ENCODE data around the gene PRPF31. TPM values are rescaled to one million over a fixed set of nuclear protein-coding genes. Genes with fewer than 3 reads are reported as not detected.

PRPF31 gene
- total RNA-seq, 4 donors from 2014 or later: 49.6 to 75.3 (median 55.4) TPM

DNA sequence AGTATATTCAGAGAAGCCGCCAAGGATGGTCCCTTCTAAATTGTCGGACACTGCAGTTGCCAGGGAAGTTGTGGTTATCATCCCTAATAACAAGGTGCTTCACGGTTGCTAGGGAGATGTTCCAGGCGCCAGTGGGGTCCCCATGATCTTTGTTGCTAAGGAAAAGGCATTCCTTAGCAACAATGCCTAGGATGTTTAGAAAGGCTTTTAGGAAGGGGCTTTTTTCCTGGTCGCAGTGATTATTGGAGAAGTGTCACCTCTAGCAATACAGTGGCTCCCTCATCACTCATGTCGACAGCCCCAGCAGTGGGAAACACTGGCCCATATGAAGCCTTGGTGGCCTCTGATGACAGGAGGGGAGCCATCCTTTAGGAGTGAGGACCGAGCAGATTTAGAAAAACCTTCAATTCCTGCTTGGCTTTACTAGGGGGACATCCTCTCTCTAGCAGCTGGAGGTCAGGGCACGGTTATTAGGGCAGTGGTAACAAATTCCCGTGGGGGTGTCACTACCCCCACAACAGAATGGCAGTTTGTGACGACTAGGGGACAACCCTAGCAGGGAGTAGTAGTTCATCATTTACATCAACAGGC lies 63.8 kb downstream of the PRPF31 start:
- Histone ChIP-seq H3K36me3 (peaks cover 15% of the 10 kb centered on the region), H3K27ac (no peak overlapping the region), H3K4me3 (no peak overlapping the region), H3K27me3 (no peaks in the 10 kb centered on the region), H3K9me3 (no peaks in the 10 kb centered on the region), H3K4me1 (no peaks in the 10 kb centered on the region)
- WGBS: 95% methylated on average over 9 of the region's 10 CpGs
- no peak for DNase-seq (ENCODE audit: low spot score in 2 of 2)
- TF ChIP-seq POLR2A (IDR thresholded peaks at IDR 0.05) (no peak), POLR2AphosphoS5 (IDR thresholded peaks at IDR 0.05) (no peak), EP300 (IDR thresholded peaks at IDR 0.05) (no peak)
- TF ChIP-seq, protein P1, sequence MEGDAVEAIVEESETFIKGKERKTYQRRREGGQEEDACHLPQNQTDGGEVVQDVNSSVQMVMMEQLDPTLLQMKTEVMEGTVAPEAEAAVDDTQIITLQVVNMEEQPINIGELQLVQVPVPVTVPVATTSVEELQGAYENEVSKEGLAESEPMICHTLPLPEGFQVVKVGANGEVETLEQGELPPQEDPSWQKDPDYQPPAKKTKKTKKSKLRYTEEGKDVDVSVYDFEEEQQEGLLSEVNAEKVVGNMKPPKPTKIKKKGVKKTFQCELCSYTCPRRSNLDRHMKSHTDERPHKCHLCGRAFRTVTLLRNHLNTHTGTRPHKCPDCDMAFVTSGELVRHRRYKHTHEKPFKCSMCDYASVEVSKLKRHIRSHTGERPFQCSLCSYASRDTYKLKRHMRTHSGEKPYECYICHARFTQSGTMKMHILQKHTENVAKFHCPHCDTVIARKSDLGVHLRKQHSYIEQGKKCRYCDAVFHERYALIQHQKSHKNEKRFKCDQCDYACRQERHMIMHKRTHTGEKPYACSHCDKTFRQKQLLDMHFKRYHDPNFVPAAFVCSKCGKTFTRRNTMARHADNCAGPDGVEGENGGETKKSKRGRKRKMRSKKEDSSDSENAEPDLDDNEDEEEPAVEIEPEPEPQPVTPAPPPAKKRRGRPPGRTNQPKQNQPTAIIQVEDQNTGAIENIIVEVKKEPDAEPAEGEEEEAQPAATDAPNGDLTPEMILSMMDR (IDR thresholded peaks at IDR 0.05): no peak

- Histone ChIP-seq H3K4me1 (no peaks in the 10 kb centered on the region), H3K9me3 (no peaks in the 10 kb centered on the region), H3K36me3 (peaks cover 15% of the 10 kb centered on the region), H3K27me3 (no peaks in the 10 kb centered on the region), H3K4me3 (no peak overlapping the region), H3K27ac (no peak overlapping the region)
- TF ChIP-seq POLR2A (IDR thresholded peaks at IDR 0.05) (no peak), POLR2AphosphoS5 (IDR thresholded peaks at IDR 0.05) (no peak), EP300 (IDR thresholded peaks at IDR 0.05) (no peak)
- TF ChIP-seq, protein P1 (IDR thresholded peaks at IDR 0.05): no peak
- DNase-seq (ENCODE audit: low spot score in 2 of 2): no peak
- WGBS: 61% methylated on average over 6 of the region's 10 CpGs
Measured at GRCh38 chr19:54179921-54180461, 64.4 kb downstream of the PRPF31 start.

GRCh38 chr19:54180691-54181091 lies 65.1 kb downstream of the PRPF31 start:
- H3K9me3 ChIP-seq: no peaks in the 10 kb centered on the region
- no peak for DNase-seq (ENCODE audit: low spot score in 2 of 2)
- 94% methylated on average over 37 of the region's 37 CpGs for WGBS
- no peaks in the 10 kb centered on the region for H3K4me1 ChIP-seq
- H3K4me3 ChIP-seq: no peak overlapping the region
- H3K36me3 ChIP-seq: peaks cover 15% of the 10 kb centered on the region
- no peaks in the 10 kb centered on the region for H3K27me3 ChIP-seq
- no peak for TF ChIP-seq POLR2A (IDR thresholded peaks at IDR 0.05)
- TF ChIP-seq, protein P1 (IDR thresholded peaks at IDR 0.05): no peak
- no peak overlapping the region for H3K27ac ChIP-seq

Other genes with a start within 250 kb of the PRPF31 start
- gene MYADM, start 247.9 kb upstream of the PRPF31 start, total RNA-seq: 10 to 100 TPM; 27.5 to 72.4 (median 67.4) TPM
- gene PRKCG, start 233.6 kb upstream of the PRPF31 start, total RNA-seq: not detected
- not detected for gene CACNG7, start 206.5 kb upstream of the PRPF31 start, total RNA-seq
- under 1 TPM in 2 of 4 donors, not detected in 2; 0.08 to 0.25 TPM for gene CACNG8, start 152.8 kb upstream of the PRPF31 start, total RNA-seq
- not detected for gene CACNG6, start 124.1 kb upstream of the PRPF31 start, total RNA-seq
- gene VSTM1, start 51.9 kb upstream of the PRPF31 start, total RNA-seq: not detected
- not detected for gene TARM1, start 34.4 kb upstream of the PRPF31 start, total RNA-seq
- gene OSCAR, start 15.0 kb upstream of the PRPF31 start, total RNA-seq: 1 to 10 TPM in 3 of 4 donors, under 1 TPM in 1; 0.49 to 2.7 (median 1.8) TPM
- 10 to 100 TPM; 23.1 to 71.9 (median 46.4) TPM for gene NDUFA3, start 12.9 kb upstream of the PRPF31 start, total RNA-seq
- 10 to 100 TPM in 3 of 4 donors, 1 to 10 TPM in 1; 7.8 to 16.5 (median 11.5) TPM for gene TFPT, start 97 bp upstream of the PRPF31 start, total RNA-seq
- 10 to 100 TPM; 27.3 to 40.7 (median 35.2) TPM for gene CNOT3, start 22.0 kb downstream of the PRPF31 start, total RNA-seq
- 1 to 10 TPM; 2.6 to 4.6 (median 4.0) TPM for gene LENG1, start 44.0 kb downstream of the PRPF31 start, total RNA-seq
- 10 to 100 TPM in 2 of 4 donors, 1 to 10 TPM in 2; 3.4 to 22.8 (median 9.0) TPM for gene TMC4, start 57.4 kb downstream of the PRPF31 start, total RNA-seq
- gene MBOAT7, start 73.8 kb downstream of the PRPF31 start, total RNA-seq: 10 to 100 TPM; 54.7 to 96.5 (median 58.7) TPM
- gene TSEN34, start 75.6 kb downstream of the PRPF31 start, total RNA-seq: 10 to 100 TPM; 42.7 to 76.3 (median 69.1) TPM
- gene RPS9, start 85.1 kb downstream of the PRPF31 start, total RNA-seq: 1,000 to 10,000 TPM; 1,403 to 3,061 (median 2,817) TPM
- 1 to 10 TPM in 3 of 4 donors, under 1 TPM in 1; 0.34 to 5.7 (median 2.9) TPM for gene LILRB3, start 107.3 kb downstream of the PRPF31 start, total RNA-seq
- under 1 TPM in 1 of 4 donors, not detected in 3; 0.51 TPM for gene LILRA6, start 127.0 kb downstream of the PRPF31 start, total RNA-seq
- gene LILRB5, start 141.5 kb downstream of the PRPF31 start, total RNA-seq: 1 to 10 TPM in 2 of 4 donors, under 1 TPM in 2; 0.68 to 3.4 (median 2.0) TPM
- under 1 TPM in 3 of 4 donors, not detected in 1; 0.38 to 0.80 (median 0.64) TPM for gene LILRB2, start 165.4 kb downstream of the PRPF31 start, total RNA-seq
- gene LILRA5, start 197.4 kb downstream of the PRPF31 start, total RNA-seq: not detected
- under 1 TPM in 3 of 4 donors, not detected in 1; 0.48 to 0.72 (median 0.55) TPM for gene LILRA4, start 223.4 kb downstream of the PRPF31 start, total RNA-seq
- 1 to 10 TPM; 1.0 to 1.9 (median 1.5) TPM for gene LAIR1, start 249.2 kb downstream of the PRPF31 start, total RNA-seq

Data from suprapubic skin (tissue), 4 donors.